T-helper 2 cell treated with Interferon-gamma antibody and Interleukin-4, amounts not matched to agents 100 ng/mL and 5 ng/mL, for 36 hours (primary cell): ENCODE results near the gene WDFY1. TPM values are rescaled to one million over a fixed set of nuclear protein-coding genes. Genes with fewer than 3 reads are reported as not detected.

Experiments
- total RNA-seq: library from RNA; stranded (reverse); gene quantifications from 2 replicates; pipeline ENCODE4 v1.2.3, GENCODE V29; 2022

Gene WDFY1
- total RNA-seq, 1 donor from 2014 or later: 59.7 TPM

Other genes starting within 250 kb of the WDFY1 start
- gene AP1S3, start 107.8 kb downstream of the WDFY1 start, total RNA-seq: 8.8 and 10.8 TPM in 2 replicates
- 28.8 and 30.0 TPM in 2 replicates for gene MRPL44, start 12.1 kb upstream of the WDFY1 start, total RNA-seq
- gene SERPINE2, start 94.0 kb upstream of the WDFY1 start, total RNA-seq: 14.4 and 15.1 TPM in 2 replicates